ENCODE results near the gene CANT1. TPM values are rescaled to one million over a fixed set of nuclear protein-coding genes. Genes with fewer than 3 reads are reported as not detected.

The CANT1 gene
- total RNA-seq, 4 donors from 2014 or later = 11.2 to 30.1 (median 21.6) TPM

DNA sequence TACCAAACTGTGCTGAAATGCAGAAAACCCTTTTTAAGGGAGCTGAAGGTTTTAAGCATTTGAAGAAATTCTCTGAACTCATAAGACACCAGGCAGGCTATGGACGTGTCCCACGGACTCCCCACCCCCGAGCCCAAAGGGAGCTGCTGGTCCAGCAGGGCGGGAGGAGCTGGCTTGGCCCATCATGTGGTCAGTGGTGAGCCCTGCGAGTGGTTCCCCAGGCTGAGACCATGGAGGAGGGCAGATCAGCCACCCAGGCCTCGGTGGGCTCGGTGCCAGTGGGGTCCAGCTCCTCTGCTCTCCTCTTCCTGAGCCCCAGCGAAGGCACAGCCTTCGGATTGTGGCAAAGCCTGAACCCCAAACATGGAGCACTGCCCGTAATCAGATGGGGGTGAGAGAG is 56.9 kb downstream of the CANT1 start:
- Histone ChIP-seq H3K27ac (peak overlapping the region in 2 of 4 donors; percentile 41 to 55), H3K36me3 (no peaks in the 10 kb centered on the region), H3K27me3 (no peaks in the 10 kb centered on the region), H3K4me3 (no peak overlapping the region), H3K9me3 (peaks cover 0 to 18% (median 0%) of the 10 kb centered on the region in 3 donors), H3K4me1 (peaks cover 0 to 26% (median 4%) of the 10 kb centered on the region in 3 donors)
- no peak for ATAC-seq
- TF ChIP-seq, protein P1, sequence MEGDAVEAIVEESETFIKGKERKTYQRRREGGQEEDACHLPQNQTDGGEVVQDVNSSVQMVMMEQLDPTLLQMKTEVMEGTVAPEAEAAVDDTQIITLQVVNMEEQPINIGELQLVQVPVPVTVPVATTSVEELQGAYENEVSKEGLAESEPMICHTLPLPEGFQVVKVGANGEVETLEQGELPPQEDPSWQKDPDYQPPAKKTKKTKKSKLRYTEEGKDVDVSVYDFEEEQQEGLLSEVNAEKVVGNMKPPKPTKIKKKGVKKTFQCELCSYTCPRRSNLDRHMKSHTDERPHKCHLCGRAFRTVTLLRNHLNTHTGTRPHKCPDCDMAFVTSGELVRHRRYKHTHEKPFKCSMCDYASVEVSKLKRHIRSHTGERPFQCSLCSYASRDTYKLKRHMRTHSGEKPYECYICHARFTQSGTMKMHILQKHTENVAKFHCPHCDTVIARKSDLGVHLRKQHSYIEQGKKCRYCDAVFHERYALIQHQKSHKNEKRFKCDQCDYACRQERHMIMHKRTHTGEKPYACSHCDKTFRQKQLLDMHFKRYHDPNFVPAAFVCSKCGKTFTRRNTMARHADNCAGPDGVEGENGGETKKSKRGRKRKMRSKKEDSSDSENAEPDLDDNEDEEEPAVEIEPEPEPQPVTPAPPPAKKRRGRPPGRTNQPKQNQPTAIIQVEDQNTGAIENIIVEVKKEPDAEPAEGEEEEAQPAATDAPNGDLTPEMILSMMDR (IDR thresholded peaks at IDR 0.05) = no peak
- TF ChIP-seq POLR2AphosphoS5 (IDR thresholded peaks at IDR 0.05) (no peak), POLR2A (IDR thresholded peaks at IDR 0.05) (no peak), EP300 (IDR thresholded peaks at IDR 0.05) (no peak)
- WGBS, 2 donors (ENCODE audit: low coverage in 1 of 2) = no CpG with 5 or more reads among the region's 10 CpGs

DNA sequence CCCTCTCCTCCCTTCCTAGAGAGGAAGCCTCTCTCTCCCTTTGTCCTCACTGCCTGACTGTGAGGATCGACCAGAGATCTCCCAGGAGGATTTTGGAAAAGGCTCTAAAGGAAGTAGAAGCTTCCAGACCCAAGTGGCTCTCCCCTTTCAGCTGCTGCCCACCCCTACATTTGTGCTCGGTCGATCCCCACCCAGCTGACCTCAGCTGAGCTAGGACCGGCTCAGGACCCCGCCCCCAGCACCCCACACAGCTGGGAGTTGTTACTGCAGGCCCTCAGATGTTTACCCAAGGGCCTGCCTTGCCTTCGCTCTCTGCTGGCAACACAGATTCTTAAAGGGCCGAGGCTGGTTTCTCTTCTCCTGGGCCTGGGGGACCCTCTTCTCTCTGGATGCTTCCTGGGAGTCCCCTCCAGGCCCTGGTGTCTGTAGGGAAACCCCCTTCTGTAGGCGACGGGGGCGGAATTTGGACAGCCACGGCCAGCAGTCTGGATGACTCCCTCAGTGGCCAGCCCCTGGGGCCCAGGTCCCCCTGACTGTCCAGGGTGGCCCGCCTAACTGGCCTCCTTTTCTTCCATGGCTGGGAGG is 57.5 kb downstream of the CANT1 start:
- peak overlapping the region in 3 of 4 donors; percentile 41 to 55 (median 51) for H3K27ac ChIP-seq
- no peak for ATAC-seq
- 54% methylated on average over 3 of the region's 12 CpGs; no CpG with 5 or more reads in 1 of the 2 donors for WGBS, 2 donors (ENCODE audit: low coverage in 1 of 2)
- H3K9me3 ChIP-seq = peaks cover 0 to 18% (median 0%) of the 10 kb centered on the region in 3 donors
- no peak for TF ChIP-seq POLR2AphosphoS5 (IDR thresholded peaks at IDR 0.05)
- TF ChIP-seq EP300 (IDR thresholded peaks at IDR 0.05) = no peak
- TF ChIP-seq, protein P1 (IDR thresholded peaks at IDR 0.05) = no peak
- no peak for TF ChIP-seq POLR2A (IDR thresholded peaks at IDR 0.05)
- no peaks in the 10 kb centered on the region for H3K27me3 ChIP-seq
- H3K4me3 ChIP-seq = no peak overlapping the region
- no peaks in the 10 kb centered on the region for H3K36me3 ChIP-seq
- peaks cover 0 to 26% (median 4%) of the 10 kb centered on the region in 3 donors for H3K4me1 ChIP-seq

DNA sequence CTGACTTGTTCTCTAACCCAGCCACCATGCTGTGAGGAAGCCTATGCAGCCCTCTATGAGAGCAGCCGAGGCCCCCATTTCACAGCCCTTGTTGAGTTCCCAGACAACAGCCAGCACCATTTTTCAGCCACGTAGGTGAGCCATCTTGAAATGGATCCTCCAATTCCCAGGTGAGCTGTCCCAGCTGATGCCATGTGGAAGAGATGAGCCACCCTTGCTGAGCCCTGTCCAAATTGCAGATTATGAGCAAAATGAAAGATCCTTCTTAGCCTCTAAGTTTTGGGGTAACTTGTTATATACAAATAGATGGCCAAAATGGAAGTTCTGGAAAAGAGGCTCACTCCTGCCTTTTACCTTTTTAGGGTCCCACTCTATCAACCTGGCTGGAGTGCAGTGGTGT is 58.7 kb downstream of the CANT1 start:
- H3K36me3 ChIP-seq = no peaks in the 10 kb centered on the region
- H3K9me3 ChIP-seq = peaks cover 0 to 18% (median 0%) of the 10 kb centered on the region in 3 donors
- WGBS, 2 donors (ENCODE audit: low coverage in 1 of 2) = 80% methylated on average over 1 of the region's 2 CpGs; no CpG with 5 or more reads in 1 of the 2 donors
- H3K27me3 ChIP-seq = no peaks in the 10 kb centered on the region
- no peak for ATAC-seq
- no peak overlapping the region for H3K27ac ChIP-seq
- TF ChIP-seq EP300 (IDR thresholded peaks at IDR 0.05) (no peak), POLR2A (IDR thresholded peaks at IDR 0.05) (no peak), POLR2AphosphoS5 (IDR thresholded peaks at IDR 0.05) (no peak)
- TF ChIP-seq, protein P1 (IDR thresholded peaks at IDR 0.05) = no peak
- H3K4me3 ChIP-seq = no peak overlapping the region
- H3K4me1 ChIP-seq = peaks cover 0 to 26% (median 4%) of the 10 kb centered on the region in 3 donors

DNA sequence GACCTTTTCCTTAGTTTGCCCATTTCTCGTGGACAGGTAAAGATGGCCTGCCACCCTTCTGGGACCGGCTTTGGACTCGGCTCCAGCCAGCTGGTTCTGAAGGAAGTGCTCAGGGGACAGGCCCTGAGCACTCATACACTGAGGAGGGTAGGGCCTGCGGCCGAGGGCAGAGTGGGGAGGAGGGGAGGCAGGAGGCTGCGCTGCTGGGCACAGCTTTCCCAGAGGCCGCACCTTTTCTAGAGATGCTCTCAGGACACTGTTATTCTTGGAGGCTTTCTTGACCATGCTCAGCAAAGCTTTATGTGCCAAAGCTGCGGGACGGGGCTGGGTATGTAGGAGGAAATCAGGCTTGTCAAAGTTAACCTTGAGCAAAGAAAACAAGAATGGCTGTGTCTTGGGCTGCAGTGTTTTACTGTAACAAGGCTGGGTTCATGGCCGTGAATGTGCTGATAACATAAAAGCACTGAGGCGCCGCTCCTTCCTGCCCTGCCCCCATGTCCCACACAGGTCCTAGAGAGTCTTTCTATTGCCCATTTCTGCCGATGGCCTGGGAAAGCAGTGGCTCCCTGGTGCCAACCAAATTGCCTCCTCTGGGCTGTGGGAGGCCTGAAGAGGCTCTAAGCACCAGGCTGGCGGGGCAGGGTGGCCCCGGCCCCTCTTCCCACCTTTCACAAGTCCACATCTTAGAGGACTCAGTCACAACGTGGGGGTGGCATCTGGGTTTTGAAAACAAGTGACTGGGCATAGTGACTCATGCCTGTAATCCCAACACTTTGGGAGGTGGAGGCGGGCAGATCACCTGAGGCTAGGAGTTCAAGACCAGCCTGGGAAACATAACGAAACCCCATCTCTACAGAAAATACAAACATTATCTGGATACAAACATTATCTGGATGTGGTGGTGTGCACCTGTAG is 62.1 kb downstream of the CANT1 start:
- H3K36me3 ChIP-seq = no peaks in the 10 kb centered on the region
- H3K27me3 ChIP-seq = no peaks in the 10 kb centered on the region
- H3K9me3 ChIP-seq = peaks cover 0 to 18% (median 0%) of the 10 kb centered on the region in 3 donors
- H3K4me1 ChIP-seq = peaks cover 0 to 7% (median 0%) of the 10 kb centered on the region in 3 donors
- no peak for ATAC-seq
- 60 to 88% methylated on average over 1 to 7 of the region's 18 CpGs for WGBS, 2 donors (ENCODE audit: low coverage in 1 of 2)
- no peak overlapping the region for H3K4me3 ChIP-seq
- H3K27ac ChIP-seq = no peak overlapping the region
- TF ChIP-seq POLR2AphosphoS5 (IDR thresholded peaks at IDR 0.05) (no peak), POLR2A (IDR thresholded peaks at IDR 0.05) (no peak), EP300 (IDR thresholded peaks at IDR 0.05) (no peak)
- TF ChIP-seq, protein P1 (IDR thresholded peaks at IDR 0.05) = no peak
